Middle frontal gyrus (tissue), 1 donor: ENCODE results near the gene ME1.
"Not testable (repeated sequence)": the region's sequence is repeated elsewhere in the genome, so short reads cannot be mapped to it uniquely, and the experiment has no call there.

Experiments
- DNase-seq: peaks from one replicate; pipeline ENCODE4 v3.0.0-alpha.2; 2015; ENCODE audit warnings: low spot score; ENCODE audit errors: extremely low spot score

The ME1 gene

DNA sequence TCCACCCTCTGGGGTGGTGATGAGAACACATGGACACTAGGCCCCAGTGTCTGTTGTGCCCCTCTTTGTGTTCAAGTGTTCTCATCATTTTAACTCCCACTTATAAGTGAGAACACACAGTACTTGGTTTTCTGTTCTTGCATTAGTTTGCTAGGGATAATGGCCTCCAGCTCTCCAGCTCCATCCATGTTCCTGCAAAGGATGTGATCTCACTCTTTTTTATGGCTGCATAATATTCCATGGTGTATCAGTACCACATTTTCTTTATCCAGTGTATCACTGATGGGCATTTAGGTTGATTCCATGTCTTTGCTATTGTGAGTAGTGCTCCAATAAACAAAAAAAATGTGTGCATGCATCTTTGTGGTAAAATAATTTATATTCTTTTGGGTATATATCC, 170.3 kb downstream of the ME1 start:
- DNase-seq: no peak

DNA sequence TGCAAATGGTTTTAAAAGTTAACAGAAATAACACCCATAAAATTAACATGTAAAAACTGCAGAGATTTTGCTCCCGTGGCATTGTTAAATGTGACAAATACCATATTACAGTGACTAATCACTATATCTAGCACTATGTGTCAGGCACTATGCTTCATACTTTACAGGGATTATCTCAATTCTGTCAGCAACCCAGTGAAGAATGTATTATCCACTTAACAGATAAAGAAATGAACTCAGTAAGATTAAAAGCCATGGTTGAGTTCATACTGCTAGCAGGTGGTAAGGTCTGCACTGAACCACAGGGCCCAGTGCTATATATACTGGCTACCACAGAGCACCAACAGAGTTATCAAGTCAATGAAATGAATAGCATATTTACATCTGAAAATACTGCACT, 172.3 kb downstream of the ME1 start:
- no peak for DNase-seq

DNA sequence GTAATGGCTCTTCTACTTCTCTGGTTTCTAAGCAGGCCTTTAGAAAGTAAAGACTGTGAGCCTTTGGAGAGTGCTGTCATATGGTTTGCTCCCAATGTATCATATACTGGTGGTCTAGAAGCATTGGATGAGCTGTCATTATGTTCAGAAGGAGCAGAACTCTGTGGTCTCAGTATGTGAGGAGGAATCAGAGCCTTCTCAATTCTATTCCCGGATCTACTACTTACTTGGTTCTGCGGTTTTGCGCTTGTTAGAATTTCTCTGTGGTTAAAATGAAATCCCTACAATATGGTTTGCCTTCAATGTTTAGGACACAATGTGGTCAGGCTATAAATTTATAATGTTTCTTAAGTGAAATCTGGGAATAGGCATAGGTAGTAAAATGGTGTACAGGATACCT, 173.1 kb downstream of the ME1 start:
- DNase-seq: no peak

DNA sequence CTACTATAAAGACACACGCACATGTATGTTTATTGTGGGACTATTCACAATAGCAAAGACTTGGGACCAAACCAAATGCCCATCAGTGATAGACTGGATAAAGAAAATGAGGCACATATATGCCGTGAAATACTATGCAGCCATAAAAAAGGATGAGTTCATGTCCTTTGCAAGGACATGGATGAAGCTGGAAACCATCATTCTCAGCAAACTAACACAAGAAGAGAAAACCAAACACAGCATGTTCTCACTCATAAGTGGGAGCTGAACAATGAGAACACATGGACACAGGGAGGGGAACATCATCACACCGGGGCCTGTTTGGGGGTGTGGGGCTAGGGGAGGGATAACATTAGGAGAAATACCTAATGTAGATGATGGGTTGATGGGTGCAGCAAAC, 174.1 kb downstream of the ME1 start:
- DNase-seq: not testable (repeated sequence)

DNA sequence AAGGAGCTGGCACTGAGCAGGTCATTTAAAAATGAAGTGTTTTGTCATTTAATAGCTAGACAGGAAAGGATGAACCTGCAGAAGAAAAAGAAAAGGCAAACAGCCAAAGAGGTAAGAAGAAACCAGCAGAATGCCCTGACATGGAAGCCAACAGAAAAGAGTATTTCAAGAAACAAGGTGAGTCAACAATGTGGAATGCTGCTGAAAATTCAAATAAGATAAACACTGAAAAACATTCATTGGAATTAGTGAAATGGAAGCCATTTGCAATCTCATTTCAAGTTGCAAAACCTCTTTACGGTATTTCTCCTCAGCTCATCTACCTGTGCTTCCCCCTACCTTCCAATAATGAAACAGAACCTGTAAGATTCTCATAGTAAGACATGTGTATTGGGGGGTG, 178.1 kb downstream of the ME1 start:
- DNase-seq: no peak

DNA sequence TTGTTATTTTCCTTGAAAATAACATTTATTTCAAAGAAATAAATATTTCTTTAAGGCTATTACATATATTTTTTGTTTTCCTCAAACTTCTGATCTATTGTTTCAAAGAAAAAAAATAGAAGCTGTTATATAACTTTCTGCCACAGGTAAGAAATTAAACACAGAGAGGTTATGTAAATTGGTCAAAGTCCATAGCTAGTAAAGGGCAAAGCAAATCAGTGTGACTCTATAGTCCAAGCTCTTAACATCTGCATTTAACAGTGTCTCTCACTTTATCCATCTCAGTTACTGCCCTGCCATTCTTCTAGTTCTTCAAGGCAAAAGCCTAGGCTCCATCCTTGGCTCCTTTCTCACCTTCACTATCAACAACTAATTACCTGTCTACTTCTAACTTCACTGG, 180.6 kb downstream of the ME1 start:
- DNase-seq: no peak

DNA sequence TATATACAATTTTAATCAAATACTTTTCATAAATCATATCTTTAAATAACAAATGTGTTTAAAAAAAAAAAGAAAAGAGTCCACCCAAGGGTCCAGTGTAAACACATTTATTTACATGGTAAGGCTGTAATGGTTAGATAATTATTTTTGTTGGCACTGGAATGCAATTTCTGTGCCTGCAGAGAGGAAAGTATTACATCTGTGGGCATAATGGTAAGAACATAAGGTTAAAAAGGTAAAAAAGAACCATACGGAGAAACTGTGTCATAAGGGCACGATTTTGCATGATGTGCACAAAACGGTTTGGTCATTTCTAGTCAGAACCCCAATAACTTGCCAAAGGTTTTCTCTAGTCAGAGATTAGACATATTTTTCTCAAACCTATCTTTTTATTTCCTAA, 183.4 kb downstream of the ME1 start:
- DNase-seq: no peak

DNA sequence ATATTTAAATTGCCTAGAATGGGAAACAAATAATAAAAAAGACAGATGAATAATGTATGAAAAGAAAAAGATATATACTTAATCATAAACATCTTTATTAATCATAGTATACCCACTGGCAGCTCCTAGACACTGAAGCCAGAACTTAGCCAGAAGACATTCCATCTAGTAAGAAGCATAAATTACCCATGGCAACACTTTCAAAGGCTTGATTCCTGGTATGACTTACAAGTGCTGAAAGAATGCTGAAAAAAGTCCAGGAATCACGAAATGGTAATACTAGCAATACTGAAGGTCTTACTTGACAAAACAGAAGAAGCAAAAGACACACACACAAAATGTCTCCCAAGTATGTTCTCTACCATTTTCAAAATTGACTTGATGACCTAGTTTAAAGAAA, 199.7 kb downstream of the ME1 start:
- no peak for DNase-seq

DNA sequence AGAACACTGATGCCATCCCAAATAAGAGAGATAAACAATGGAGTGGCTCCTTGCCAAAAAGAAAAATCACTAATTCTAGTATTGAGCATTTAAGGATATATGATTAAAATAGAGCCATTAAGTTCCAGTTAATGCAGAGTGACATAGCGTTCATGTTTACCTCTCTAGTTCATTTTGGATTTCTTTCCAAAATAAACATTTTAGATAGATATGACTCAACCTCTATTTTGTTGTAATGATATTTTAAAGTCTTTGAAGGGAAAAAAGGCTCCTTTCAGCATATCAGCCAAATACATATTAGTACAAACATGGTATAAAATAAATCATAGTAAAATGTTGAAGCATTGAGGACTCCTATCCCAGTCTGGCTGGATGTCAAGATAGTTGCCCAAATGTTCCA, 204.3 kb downstream of the ME1 start:
- DNase-seq: no peak

DNA sequence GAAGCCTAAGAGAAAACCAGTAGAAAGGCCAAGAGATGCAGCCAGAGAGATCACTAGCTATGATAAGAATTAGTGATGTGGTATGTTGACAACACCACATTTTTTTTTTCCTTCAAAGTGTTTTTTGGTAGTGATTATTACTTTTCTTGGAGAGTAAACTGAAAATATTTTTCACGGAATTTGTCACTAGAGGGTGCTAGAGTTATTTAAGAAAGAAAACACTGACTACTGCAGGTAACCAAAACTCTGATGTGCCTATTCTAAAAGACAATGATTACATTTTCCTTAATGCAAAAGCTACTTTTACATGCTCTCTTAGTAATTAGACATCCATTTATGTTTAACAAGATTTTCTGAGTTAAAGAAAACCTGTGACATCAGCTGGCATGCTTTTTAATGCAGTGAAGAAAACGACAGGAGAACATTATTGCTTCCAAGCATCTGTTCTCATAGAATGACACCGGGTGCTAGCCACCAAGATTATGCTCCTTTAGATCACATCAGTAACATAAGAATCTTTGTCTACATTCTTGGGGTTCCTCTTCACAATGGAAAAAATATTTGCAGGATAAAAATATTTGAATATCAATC, 208.9 kb downstream of the ME1 start:
- no peak for DNase-seq

DNA sequence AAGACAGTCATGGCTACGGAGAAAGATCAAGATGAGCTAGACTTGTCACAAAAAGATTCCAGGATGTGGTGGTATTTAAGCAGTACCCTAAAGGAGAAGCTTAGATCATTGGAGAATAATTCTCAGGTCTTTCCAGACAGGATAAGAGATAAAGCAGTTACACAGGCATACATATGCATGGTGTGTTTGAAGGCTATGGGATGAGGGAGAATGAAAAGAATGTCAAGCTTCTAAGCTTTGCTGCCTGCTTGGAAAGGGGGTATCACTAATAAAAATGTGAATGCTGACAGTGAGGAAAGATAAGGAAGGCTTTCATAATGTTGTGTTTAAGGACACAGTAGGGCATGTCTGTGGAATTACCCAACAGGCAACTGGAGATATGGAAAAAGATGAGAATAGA, 209.6 kb downstream of the ME1 start:
- no peak for DNase-seq

DNA sequence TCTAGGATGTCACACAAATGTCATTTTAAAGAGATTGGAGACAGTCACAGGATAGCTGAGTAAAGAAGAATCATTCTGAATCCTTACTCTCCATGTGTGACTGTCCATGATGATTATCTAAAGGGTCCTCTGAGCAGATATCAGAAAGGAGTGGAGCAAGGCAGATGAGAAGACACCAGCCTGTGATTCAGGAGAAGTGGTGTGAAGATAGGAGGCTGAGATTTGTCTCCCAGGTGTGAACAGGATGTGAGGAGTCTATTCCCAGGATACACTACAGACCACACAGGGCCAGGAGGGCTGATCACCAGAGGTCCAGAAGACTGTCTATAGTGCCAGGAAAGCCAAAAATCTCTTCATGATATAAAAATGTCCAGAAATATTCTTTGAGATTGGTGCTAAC, 210.7 kb downstream of the ME1 start:
- DNase-seq: no peak

DNA sequence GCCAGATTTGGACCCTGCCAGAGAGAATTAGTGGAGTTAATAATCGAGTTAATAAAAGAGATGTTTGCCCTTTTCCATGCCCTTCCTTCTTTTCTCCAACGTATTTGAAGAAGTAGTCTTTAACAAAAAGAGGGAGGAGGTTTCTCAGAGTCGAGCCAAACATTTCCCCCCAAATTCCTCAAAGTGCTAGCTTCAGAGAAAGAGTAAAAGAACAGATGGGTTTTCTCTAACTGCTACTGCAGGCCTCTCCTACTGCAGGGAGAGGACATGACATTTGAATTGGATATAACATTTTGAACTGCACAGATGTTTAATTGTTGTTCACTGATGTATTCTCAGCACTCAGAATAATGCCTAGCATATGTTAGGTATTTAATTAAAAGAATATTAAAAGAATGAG, 212.2 kb downstream of the ME1 start:
- no peak for DNase-seq

DNA sequence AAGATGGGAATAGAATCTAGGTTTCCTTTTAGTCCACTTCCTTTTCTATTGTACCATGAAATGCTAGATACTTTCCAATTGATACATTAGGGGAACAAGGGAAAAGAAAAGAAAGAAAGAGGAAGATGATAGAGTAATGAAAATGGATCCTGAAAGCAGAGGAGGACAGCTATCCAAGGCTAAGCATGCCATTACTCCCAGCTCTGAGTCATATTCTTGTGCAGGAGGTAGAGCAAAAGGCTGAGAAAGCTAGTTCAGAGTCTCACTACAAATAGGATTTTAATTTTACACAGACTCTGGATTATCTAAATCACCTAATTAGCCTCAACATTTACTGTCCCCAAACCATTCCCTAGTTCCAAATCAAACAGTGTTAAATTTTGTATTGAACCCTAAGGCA, 214.0 kb downstream of the ME1 start:
- no peak for DNase-seq

DNA sequence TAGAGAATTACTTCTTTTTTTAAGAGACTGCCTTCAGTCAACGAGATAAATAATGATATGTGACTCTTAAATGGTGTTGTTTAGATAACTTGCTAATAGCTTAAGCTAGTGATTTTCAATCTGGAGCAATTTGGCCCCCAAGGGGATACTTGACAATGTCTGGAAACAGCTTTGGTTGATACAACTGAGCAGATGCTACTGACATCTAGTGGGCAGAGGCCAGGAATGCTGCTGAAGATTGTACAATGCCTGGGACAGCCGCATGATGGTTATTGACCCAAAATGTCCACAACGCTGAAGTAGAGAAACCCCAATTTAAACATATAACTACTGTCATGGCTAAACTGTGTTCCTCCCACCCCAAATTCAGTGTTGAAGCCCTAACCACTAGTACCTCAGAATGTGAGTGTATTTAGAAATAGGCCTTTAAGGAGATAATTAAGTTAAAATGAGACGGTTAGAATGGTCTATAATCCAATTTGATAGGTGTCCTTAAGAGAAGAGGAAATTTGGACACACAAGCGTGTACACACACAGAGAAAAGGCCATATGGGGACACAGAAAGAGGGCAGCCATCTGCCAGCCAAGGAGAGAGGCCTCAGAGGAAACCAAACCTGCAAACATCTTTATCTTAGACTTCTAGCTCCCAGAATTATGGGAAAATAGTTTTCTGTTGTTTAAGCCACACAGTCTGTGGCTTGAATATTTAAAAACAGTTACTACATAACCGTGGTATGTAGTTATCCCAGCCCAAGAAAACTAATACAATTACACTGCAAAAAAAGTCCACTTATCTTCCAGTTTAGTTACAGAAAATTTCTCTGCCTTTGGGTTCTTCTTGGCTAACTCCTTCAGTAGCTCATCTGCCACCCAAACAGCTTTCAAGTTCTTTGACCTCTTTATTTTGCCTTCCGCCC, 215.5 kb downstream of the ME1 start:
- peak; percentile 66 for DNase-seq

DNA sequence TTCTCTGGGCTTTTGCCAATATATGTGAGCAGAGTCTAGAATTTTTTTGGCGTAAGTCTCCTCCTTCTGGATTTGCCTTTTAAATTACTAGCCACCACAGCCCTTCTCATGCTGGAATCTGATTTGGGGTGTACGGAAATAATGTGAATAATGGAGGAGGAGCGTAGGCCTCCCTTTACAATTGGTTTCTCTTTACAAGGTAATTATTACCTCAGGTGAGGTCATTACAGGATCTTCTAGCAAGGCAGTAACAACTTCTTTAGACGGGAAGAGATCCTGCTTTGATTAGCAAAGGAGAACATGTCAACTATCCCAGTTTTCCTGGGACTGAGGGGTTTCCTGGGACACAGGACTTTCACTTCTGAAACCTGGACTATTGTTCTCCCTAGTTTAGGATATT, 228.8 kb downstream of the ME1 start:
- DNase-seq: no peak

DNA sequence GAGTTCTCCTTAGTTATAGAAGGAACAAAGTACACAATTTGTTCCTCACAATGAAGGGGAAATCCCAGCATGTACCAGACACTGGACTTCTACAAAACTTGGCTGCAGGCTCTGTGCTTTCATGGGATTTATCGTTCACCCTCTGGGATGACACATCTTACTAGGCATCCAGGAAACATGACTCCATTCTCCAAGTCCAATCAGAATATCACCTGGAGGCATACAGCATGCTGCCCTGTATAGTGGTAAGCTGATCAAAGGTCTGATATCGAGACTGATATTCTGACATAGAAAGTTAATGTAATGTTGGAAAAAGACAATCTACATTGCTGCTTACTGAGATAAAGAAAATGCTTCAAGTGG, 231.0 kb downstream of the ME1 start:
- no peak for DNase-seq

DNA sequence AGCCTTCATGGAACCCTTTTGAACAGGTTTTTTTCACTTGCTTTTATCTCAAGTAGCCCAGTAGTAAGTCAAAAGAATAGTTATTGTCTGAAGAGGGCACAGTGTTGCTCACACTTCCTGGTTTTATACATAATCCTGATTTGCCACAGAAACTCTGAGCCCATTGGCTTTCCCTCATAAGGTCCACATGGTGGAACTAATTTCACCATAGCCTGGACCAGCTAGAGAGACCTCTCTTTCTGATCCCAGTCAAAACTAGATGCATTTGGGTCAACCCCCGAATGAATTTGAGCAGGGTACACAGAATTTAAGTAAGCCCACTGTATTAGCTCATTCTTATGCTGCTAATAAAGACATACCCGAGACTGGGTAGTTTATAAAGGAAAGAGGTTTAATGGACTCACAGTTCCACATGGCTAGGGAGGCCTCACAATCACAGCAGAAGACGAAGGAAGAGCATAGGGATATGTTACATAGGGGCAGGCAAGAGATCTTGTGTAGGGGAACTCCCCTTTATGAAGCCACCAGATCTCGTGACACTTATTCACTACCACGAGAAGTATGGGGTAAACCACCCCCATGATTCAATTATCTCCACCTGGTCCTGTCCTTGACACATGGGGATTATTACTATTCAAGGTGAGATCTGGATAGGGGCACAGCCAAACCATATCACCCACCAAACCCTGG, 231.5 kb downstream of the ME1 start:
- DNase-seq: no peak

DNA sequence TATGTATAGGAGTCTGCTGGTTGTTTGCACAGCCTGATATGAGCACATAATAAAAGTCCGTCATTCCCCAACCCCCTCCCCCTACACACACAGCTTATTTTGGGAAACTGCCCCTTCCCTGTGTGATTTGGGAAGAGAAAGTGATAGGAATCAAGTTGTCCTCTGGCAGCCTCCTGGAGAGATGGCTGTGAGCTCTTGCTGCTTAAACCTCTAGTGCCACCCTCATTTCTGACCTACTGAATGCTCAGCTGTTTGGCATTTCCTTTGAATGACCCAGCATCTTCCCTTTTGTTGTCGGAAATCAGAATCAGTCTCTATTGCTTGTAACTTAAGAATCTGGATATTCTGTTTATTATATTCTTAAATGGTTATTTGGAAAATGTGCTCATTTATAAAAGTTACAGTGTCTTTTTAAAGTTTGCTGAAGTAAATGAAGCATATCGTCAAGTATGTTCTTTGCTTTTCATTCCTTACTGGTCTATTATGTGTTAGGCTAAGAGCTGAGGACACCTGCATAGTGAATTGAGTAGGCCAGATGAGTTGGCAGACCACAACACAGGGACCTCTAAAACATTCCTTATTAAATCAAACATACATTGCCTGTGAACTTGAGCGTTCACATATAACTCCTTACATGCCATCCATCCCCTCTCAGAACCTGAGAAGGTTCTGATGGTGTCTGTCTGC, 232.2 kb downstream of the ME1 start:
- DNase-seq: no peak

DNA sequence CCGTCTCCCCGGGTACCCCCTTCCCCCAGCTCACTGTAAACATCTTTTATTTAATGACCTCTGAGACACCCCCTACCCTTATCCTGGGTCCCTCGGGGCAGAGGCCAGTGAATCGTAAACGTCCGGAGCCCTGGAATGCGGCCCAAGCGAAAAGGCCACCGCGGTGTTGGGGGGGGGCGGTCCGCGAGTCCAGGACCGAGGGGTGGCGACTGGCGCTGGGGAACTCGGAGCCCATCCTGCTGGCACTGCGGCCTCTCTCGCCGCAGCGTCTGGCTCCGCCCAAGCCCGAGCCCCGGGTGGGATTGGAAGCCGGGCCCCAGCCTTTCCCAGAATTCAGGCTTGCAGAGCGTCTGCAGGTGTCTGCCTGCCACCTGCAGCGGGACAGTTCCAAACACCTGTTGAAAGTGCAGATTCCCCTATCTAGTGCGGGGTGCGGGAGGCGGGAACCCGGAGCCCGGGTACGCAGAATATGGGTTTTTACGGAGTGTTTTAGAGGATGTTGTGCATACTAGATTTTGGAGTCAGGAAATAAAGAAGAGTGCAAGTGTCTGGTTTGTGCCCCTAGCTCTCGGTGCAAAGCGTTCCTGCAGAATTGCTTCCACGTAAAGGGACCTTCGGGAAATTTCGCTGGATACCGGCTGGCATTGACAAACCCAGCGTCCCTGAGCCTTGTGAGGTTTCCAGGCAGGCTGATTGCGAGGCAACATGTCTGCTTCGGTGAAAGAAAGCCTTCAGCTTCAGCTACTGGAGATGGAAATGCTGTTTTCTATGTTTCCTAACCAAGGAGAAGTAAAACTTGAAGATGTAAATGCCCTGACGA, 236.9 kb downstream of the ME1 start:
- DNase-seq: no peak
